ENCODE measurements around the gene ARPC5.

The ARPC5 gene

GRCh38 chr1:183582021-183582713, 53.4 kb downstream of the ARPC5 start:
- no peak for DNase-seq

GRCh38 chr1:183580281-183580682, 55.3 kb downstream of the ARPC5 start:
- no peak for DNase-seq

GRCh38 chr1:183578856-183579255, 56.7 kb downstream of the ARPC5 start:
- no peak for DNase-seq

DNA sequence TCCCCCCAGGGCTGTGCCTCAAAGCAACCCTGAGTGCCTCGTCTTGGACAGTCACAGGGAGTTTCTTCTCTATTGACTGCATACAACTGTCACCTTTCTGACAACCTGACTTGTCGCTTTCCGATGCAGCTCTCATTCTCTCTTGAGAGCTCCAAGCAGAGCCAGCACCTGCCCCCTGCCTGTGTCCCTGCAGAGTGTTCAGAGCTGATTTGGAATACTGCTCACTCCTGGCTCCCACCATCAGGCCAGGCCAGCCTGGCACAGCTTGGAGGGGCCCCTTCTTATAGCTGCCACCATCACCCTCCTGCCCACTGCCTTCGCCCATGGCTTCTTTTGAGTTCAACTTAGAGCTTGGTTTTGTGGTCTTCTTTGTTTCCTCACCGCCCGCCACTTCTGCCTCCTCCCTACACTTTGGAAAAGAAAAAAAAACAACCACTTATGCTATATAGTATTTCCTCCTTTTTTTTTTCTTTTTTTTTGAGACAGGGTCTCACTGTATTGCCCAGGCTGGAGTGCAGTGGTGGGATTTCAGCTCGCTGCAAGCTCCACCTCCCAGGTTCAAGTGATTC, 57.6 kb downstream of the ARPC5 start:
- DNase-seq, result no peak

GRCh38 chr1:183576537-183576936, 59.0 kb downstream of the ARPC5 start:
- no peak for DNase-seq

- DNase-seq, result no peak
Observed at GRCh38 chr1:183575606-183576005, 60.0 kb downstream of the ARPC5 start.

DNA sequence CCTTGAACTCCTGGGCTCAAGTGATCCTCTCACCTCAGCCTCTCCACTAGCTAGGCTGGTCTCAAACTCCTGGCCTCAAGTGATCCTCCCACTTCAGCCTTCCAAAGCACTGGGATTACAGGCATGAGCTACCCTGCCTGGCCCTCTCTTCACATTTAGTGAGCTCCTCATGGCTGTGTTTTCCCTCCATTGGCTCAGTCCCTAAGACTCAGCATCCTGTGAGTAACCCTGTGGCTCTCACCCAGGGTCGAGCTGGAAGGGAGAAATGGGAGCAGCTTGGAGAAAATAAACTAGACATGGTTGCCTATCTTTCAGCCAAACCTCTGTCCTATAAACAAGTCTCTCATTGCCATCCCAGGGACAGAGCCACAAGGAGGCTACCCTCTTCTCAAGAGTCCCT, 62.9 kb downstream of the ARPC5 start:
- no peak for DNase-seq

DNA sequence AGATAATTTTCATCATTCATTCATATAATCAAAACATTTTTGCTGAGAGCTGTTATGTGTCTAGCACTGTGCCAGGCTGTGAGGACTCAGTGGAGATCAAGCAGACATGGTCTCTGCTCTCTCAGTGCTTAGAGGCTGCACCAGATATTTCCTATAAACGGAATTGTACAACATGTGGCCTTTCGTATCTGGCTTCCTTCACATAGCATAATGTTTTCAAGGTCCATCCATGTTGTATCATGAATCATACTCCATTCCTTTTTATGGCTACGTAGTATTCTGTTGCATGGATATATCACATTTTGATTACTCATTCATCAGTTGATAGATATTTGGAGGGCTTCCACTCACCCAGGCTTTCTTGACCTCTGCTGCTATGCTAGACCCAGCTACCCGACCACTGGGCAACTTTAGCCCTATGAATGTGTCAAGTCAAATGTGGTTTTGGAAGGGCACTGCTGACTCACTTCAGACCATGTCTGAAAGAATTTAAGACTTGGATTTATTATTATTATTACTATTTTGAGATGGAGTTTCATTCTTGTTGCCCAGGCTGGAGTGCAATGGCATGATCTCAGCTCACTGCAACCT, 63.8 kb downstream of the ARPC5 start:
- DNase-seq, result no peak

All from retina (tissue), 1 donor.